ENCODE data around the gene ABHD2.

The ABHD2 gene

DNA sequence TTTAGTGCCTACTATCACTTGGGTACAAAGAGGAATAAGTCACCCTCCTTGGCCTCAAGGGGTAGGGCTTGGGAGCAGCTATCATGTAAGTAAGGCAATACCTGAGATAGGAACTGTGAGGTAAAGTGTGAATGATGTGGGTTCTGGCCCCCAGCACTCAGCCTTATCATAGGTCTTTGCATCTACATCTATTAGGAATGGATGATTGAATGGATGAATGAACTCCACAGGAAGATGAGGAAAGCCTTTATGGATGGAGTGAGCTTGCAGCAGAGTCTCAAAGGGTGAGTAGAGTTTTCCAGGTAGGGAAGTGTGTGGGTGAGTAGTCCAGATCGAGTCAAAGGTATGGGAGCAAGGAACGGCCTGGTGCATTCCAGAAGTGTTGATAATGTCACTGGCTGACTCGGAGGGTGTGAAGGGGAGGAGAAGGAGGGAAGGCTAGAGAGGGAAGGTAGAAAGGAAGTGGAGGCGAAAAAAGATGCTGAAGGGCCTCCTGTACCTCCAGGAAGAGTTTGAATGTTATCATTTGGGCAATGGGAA, 13.1 kb upstream of the ABHD2 start:
- no peak overlapping the region for H3K4me3 ChIP-seq (replicated peaks; ENCODE audit: low read depth, low read length)
- no peak for DNase-seq (ENCODE audit: extremely low read depth, low read depth)
- TF ChIP-seq CTCF (IDR thresholded peaks at IDR 0.05; ENCODE audit: low read depth, low read length, missing control alignments): no peak

DNA sequence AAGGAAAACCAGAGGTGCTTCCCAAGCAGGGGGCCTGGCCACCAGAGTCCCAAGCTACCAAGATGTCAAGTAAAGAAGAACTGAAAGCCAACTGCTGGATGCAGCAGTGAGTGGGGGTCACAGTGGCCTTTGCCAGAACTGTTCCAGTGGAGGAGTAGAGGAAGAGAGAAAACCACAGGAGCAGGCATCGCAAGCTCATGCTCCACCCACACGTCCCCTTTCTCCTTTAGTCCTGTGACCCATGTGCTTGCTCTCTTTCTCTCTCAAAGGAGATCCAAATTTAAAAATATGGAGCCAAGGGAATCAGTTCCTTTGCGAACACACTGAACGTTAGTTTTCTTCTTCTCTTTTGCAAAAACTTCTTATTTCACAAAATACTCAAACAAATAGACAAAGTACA, 12.4 kb upstream of the ABHD2 start:
- TF ChIP-seq CTCF (IDR thresholded peaks at IDR 0.05; ENCODE audit: low read depth, low read length, missing control alignments): no peak
- no peak overlapping the region for H3K4me3 ChIP-seq (replicated peaks; ENCODE audit: low read depth, low read length)
- no peak for DNase-seq (ENCODE audit: extremely low read depth, low read depth)

GRCh38 chr15:89077750-89078149, 10.5 kb upstream of the ABHD2 start:
- TF ChIP-seq CTCF (IDR thresholded peaks at IDR 0.05; ENCODE audit: low read depth, low read length, missing control alignments): no peak
- DNase-seq (ENCODE audit: extremely low read depth, low read depth): no peak
- no peak overlapping the region for H3K4me3 ChIP-seq (replicated peaks; ENCODE audit: low read depth, low read length)

DNA sequence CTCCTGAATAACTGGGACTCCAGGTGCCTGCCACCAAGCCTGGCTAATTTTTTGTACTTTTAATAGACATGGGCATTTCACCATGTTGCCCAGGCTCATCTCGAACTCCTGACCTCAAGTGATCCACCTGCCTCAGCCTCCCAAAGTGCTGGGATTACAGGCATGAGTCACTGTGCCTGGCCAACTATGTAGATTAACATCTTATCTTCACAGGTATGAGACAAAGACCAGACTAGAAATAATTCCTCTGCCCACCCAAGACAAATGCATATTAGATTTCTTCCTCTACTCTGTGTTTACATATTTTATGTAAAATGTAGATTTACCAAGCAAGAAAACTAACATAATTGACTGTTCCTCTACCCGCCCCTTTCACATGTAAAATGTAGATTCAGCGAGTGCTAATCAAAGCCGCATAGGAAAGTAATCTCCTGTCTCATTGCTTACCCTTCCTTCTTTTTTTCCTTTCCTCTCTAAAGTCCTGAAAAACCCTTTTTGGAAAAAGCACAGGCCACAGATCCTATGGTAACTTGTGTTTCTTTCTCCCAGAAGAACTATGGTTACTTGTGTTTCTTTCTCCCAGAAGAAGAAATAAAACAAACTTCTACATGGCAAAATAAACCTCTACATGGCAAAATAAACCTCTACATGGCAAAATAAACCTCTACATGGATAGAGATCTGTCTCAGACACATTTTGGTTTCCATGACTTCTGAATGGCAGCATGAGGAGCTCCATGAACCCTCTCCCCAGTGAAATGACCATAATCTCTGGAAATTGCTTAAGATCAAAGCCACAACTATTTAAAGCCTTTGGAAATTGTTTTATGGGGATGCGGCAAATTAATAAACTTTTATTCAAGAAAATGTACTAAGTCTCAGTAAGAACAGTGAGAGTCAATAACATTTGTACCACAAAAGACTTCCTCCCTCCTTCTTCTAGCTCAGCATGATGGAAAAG, 9.1 kb upstream of the ABHD2 start:
- no peak overlapping the region for H3K4me3 ChIP-seq (replicated peaks; ENCODE audit: low read depth, low read length)
- no peak for DNase-seq (ENCODE audit: extremely low read depth, low read depth)
- no peak for TF ChIP-seq CTCF (IDR thresholded peaks at IDR 0.05; ENCODE audit: low read depth, low read length, missing control alignments)

DNA sequence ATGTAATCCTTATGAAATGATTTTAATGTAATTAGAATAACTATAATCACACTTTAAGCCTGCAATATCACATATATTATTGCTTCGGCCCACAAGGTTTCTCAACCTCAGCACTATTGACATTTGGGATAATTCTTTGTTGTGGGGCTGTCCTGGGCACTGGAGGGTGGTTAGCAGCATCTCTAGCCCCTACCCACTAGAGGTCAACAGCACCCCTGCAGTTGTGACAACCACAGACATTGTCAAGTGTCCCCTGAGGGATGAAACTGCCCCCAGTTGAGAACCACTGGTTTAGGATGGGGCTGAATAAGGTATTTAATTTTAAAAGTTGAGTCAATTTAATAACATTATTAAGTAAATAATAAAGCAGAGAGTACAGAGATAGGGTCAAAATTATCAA, 6.4 kb upstream of the ABHD2 start:
- DNase-seq (ENCODE audit: extremely low read depth, low read depth): no peak
- no peak overlapping the region for H3K4me3 ChIP-seq (replicated peaks; ENCODE audit: low read depth, low read length)
- no peak for TF ChIP-seq CTCF (IDR thresholded peaks at IDR 0.05; ENCODE audit: low read depth, low read length, missing control alignments)

- TF ChIP-seq CTCF (IDR thresholded peaks at IDR 0.05; ENCODE audit: low read depth, low read length, missing control alignments): no peak
These were observed 5.0 kb upstream of the ABHD2 start for GRCh38 chr15:89083246-89083645.

More at GRCh38 chr15:89083246-89083645, 5.0 kb upstream of the ABHD2 start:
- H3K4me3 ChIP-seq (replicated peaks; ENCODE audit: low read depth, low read length): no peak overlapping the region
- DNase-seq (ENCODE audit: extremely low read depth, low read depth): no peak
